Testis (tissue), 3 donors: ENCODE data around the gene ZFP36L2. TPM values are rescaled to one million over a fixed set of nuclear protein-coding genes. Genes with fewer than 3 reads are reported as not detected.

Experiments
- DNase-seq: peaks from one replicate; pipeline ENCODE4 v3.0.0-alpha.2; 2019
- H3K27ac ChIP-seq, 2 donors: fragments of 200-600 bp; sonication (generic); one replicate each; pipeline ENCODE4 v1.5.1; 2019
- H3K27me3 ChIP-seq: fragments of 200-600 bp; sonication (generic); one replicate; pipeline ENCODE4 v1.5.1; 2019
- H3K36me3 ChIP-seq: fragments of 200-600 bp; sonication (generic); one replicate; pipeline ENCODE4 v1.5.1; 2017; ENCODE audit warnings: low read depth; ENCODE audit errors: missing control alignments
- H3K4me1 ChIP-seq: fragments of 200-600 bp; sonication (generic); one replicate; pipeline ENCODE4 v1.5.1; 2019
- H3K4me3 ChIP-seq, 2 donors: fragments of 200-600 bp; sonication (generic); one replicate each; pipeline ENCODE4 v1.5.1; 2017 to 2019
- H3K9me3 ChIP-seq: fragments of 200-600 bp; sonication (generic); one replicate; pipeline ENCODE4 v1.5.1; 2017
- POLR2A ChIP-seq: fragments of 450-650 bp; IDR thresholded peaks from one replicate; pipeline ENCODE4 v1.6.1; 2017; ENCODE audit warnings: antibody characterized with exemption, mild to moderate bottlenecking, moderate library complexity
- WGBS, 2 donors: methylation state at CpG; one replicate each; pipeline ENCODE4 v1.1.5; 2018; 5-methylcytosine and 5-hydroxymethylcytosine counted together
- intact Hi-C: fragments of 100-400 bp; cut with DNase I; formaldehyde crosslinking; loops from one replicate; pipeline ENCODE4 v1.15.1; 2023; ENCODE audit warnings: low total_unique reads
- polyA plus RNA-seq: library from polyadenylated mRNA; stranded (reverse); fragments of 350-450 nt; fragmentation: Illumina TruSeq; extraction: RNeasy Lipid Tissue Mini Kit (QIAGEN cat#74804); gene quantifications from one replicate; pipeline ENCODE4 v1.2.3, GENCODE V29; 2014; ENCODE audit warnings: low read depth, low replicate concordance; ENCODE audit not compliant: insufficient read depth
- total RNA-seq, 2 donors: library from RNA; depleted of rRNA; stranded (reverse); fragments of >200 nt; gene quantifications; one replicate each; pipeline ENCODE4 v1.2.3, GENCODE V29; 2016
- TF ChIP-seq, protein P1 (sequence below), 3 experiments: fragments of 450-650 bp in 2 of 3; fragments of 200-600 bp in 1 of 3; sonication (generic) in 1 of 3; IDR thresholded peaks; one replicate each; pipeline ENCODE4 v1.5.1; 2016 to 2019; ENCODE audit warnings: antibody characterized with exemption in 3 of 3, mild to moderate bottlenecking in 2 of 3, moderate library complexity in 1 of 3

ZFP36L2 gene
- total and polyA plus RNA-seq, 3 donors from 2014 or later: 35.7 to 54.4 (median 45.4) TPM

DNA sequence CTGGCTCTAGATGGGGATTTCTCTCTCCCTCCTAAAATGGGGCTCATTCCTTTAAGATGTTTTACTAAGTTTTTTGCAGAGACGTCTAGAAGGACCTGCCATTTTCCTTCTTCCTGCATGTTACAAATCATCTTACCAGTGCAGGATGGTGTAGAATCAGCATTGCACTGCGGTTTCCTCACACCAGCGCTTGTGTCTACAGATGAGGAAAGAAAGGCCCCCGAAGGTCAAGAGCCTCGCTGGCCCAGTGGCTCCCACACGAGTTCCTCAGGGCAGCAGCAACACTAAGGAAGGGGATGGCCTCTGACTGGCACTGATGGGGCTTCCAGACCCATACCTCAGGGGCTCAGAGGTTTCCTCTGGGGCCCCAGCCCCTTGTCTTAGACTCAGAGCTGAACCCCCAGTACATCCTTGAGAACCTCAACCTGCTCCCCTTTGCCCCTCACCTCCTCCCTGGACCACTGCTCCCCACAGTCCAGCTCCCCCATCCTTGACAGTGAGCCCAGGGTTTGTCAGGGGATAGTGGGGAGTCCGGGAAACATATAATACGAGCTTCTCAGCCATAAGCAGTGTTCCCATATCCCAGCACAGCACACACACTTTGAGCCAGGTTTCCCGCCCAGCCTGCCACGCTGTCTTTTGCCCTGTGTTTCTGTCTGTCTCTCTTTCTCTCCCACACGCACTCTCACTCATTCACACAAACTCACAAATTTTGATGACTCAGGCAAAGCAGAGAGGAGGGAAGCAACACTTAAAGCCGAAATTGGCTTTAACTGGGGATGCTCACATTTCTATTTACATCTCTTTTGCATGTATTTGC lies 29.4 kb downstream of the ZFP36L2 start:
- no peaks in the 10 kb centered on the region for H3K36me3 ChIP-seq
- H3K27ac ChIP-seq: no peak overlapping the region
- 73 to 74% methylated on average over 9 to 12 of the region's 12 CpGs for WGBS, 2 donors
- intact Hi-C loops: no loop called here
- no peak for TF ChIP-seq POLR2A
- TF ChIP-seq, protein P1, sequence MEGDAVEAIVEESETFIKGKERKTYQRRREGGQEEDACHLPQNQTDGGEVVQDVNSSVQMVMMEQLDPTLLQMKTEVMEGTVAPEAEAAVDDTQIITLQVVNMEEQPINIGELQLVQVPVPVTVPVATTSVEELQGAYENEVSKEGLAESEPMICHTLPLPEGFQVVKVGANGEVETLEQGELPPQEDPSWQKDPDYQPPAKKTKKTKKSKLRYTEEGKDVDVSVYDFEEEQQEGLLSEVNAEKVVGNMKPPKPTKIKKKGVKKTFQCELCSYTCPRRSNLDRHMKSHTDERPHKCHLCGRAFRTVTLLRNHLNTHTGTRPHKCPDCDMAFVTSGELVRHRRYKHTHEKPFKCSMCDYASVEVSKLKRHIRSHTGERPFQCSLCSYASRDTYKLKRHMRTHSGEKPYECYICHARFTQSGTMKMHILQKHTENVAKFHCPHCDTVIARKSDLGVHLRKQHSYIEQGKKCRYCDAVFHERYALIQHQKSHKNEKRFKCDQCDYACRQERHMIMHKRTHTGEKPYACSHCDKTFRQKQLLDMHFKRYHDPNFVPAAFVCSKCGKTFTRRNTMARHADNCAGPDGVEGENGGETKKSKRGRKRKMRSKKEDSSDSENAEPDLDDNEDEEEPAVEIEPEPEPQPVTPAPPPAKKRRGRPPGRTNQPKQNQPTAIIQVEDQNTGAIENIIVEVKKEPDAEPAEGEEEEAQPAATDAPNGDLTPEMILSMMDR (IDR thresholded peaks at IDR 0.05): no peak
- no peak overlapping the region for H3K4me3 ChIP-seq
- H3K4me1 ChIP-seq: no peaks in the 10 kb centered on the region
- H3K9me3 ChIP-seq: no peaks in the 10 kb centered on the region
- DNase-seq: no peak
- H3K27me3 ChIP-seq: no peaks in the 10 kb centered on the region

DNA sequence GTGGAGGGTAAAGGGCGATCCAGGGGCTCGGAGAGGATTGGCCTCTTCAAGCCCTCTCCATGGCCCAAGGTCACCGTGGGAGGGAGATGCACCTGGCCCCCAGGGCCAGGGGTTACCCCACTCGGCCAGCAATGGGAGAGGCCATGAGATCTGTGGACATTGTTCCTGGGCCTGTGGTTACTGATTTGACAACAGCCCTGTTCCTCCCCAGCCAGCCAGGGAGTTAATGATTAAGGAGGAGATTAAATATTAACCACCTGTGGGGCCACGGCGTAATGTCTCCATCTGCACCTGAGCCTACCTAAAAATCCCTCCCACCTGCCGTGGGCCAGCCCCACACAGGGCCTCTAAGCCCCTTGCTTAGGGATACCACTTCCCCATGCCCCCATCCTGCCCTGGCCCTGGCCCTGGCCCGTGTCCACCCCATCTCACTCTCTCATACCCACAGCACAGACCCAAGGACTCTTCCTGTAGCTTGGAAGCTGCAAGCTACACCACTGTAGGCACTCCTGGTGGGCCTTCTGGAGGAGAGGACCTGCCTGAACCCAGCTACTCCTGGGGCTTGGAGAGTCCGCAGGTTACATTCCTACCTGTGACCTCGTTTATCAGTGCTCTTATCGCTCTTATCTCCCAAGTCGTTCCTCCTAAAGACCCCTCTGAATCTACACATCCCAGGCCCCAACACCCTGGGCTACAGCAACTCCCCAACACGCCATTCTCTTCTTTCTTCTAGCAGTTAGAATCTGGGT lies 32.1 kb downstream of the ZFP36L2 start:
- Histone ChIP-seq H3K4me1 (no peaks in the 10 kb centered on the region), H3K27ac (no peak overlapping the region), H3K9me3 (no peaks in the 10 kb centered on the region), H3K4me3 (no peak overlapping the region), H3K27me3 (no peaks in the 10 kb centered on the region), H3K36me3 (no peaks in the 10 kb centered on the region)
- intact Hi-C loops: no loop called here
- DNase-seq: no peak
- WGBS, 2 donors: 77 to 81% methylated on average over 11 to 13 of the region's 13 CpGs
- TF ChIP-seq POLR2A: no peak
- TF ChIP-seq, protein P1 (IDR thresholded peaks at IDR 0.05): no peak

DNA sequence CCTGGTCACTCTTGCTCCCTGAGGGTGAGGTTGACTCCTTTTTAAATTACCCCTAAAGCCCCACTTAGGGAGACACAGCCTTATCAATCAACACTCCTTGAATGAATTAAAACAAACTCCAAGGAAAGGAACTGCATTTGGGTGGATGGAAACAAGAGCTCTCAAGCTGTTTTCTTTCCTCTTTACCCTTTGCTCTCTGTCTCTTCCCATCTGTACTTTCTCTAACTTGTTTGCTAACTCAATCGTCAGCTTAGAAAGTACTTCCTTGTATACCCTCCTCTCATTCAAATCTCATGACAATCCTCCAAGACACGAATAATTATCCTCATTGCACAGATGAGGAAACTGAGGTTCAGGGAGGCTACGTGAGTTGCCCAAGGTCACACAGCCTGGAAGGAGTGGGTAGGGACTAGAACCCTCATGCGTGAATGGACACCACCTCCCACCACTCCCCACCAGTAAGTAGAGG lies 32.7 kb downstream of the ZFP36L2 start:
- no peak for TF ChIP-seq POLR2A
- TF ChIP-seq, protein P1 (IDR thresholded peaks at IDR 0.05): no peak
- intact Hi-C loops: no loop called here
- Histone ChIP-seq H3K27ac (no peak overlapping the region), H3K4me3 (no peak overlapping the region), H3K4me1 (no peaks in the 10 kb centered on the region), H3K9me3 (no peaks in the 10 kb centered on the region), H3K27me3 (no peaks in the 10 kb centered on the region), H3K36me3 (no peaks in the 10 kb centered on the region)
- WGBS, 2 donors: 77 to 83% methylated on average over 4 of the region's 4 CpGs
- no peak for DNase-seq

DNA sequence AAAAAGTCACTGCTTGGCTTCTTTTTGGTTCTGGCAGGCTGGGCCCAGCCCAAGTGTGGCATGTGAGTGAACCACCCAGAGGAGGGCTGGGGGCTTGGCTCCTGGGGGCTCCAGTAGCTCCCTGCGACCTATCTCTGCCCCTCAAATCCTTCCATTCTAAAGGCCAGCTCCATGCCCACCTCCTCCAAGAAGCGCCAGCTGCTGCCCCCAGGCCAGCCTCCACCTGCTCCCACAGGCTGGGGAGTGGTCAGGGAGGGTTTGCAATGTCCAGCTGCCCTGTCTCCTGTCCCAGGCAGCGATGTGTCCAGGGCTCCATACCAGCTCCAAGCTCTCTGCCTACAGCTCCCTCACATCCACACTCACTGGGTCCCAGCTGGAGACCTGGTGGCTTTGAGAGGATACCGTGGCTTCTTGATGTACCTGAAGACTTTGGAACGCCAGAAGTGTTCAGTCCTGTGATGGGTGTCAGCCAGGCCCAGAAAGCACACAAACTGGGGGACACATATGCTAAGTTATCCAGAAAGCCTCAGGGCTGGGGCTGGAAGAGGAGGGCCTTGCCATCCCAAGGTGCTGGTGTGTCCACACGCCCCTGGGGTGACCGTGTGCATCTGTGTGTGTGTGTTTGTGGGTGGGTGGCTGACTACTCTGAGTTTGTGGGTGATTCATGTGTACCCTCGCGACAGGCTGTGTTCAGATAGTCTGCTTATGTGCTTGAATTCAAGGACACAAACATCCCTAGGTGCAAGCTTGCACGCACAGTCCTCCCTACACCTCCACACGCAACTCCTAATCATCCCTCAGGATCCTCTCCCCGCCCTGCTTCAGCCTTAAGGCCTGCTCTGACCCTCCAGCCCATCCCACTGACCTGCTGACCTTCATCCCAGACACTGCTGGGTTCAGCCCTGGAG lies 33.4 kb downstream of the ZFP36L2 start:
- Histone ChIP-seq H3K27me3 (no peaks in the 10 kb centered on the region), H3K9me3 (no peaks in the 10 kb centered on the region), H3K27ac (no peak overlapping the region), H3K4me1 (no peaks in the 10 kb centered on the region), H3K4me3 (no peak overlapping the region), H3K36me3 (no peaks in the 10 kb centered on the region)
- intact Hi-C loops: no loop called here
- DNase-seq: no peak
- TF ChIP-seq, protein P1 (IDR thresholded peaks at IDR 0.05): no peak
- TF ChIP-seq POLR2A: no peak
- 91 to 93% methylated on average over 10 to 12 of the region's 12 CpGs for WGBS, 2 donors
